OCI-LY1 (cell line): Measurements from ENCODE around the gene NOP16.

Source experiments
- H2AFZ ChIP-seq: fragments of 200-600 bp; sonication (generic), shearing (Covaris generic); 2 replicates; pipeline ENCODE4 v1.6.0; 2014; ENCODE audit warnings: antibody characterized with exemption, mild to moderate bottlenecking, low read length
- H3F3A ChIP-seq: fragments of 200-600 bp; sonication (generic), shearing (Covaris generic); 2 replicates; pipeline ENCODE4 v1.6.0; 2014; ENCODE audit warnings: mild to moderate bottlenecking, antibody characterized with exemption, low read length, moderate library complexity; ENCODE audit not compliant: insufficient read depth
- H3K27ac ChIP-seq: fragments of 200-600 bp; sonication (generic); 2 replicates; pipeline ENCODE4 v1.5.1; 2014; ENCODE audit warnings: low read length, mixed run types, mild to moderate bottlenecking, low read depth; ENCODE audit not compliant: poor library complexity, severe bottlenecking
- H3K27me3 ChIP-seq: fragments of 200-600 bp; sonication (generic); 2 replicates; pipeline ENCODE4 v1.6.0; 2014; ENCODE audit warnings: antibody characterized with exemption, mild to moderate bottlenecking, low read length, moderate library complexity; ENCODE audit not compliant: insufficient read depth
- H3K36me3 ChIP-seq: fragments of 200-600 bp; sonication (generic); 2 replicates; pipeline ENCODE4 v1.6.1; 2014; ENCODE audit warnings: mild to moderate bottlenecking, antibody characterized with exemption, low read length, moderate library complexity, mixed read lengths; ENCODE audit not compliant: insufficient read depth
- H3K4me1 ChIP-seq: fragments of 200-600 bp; sonication (generic); 2 replicates; pipeline ENCODE4 v1.5.1; 2014; ENCODE audit warnings: mild to moderate bottlenecking, low read length, moderate library complexity; ENCODE audit not compliant: insufficient read depth, severe bottlenecking
- H3K4me2 ChIP-seq: fragments of 200-600 bp; sonication (generic), shearing (Covaris generic); 2 replicates; pipeline ENCODE4 v1.6.1; 2014; ENCODE audit warnings: low read length
- H3K4me3 ChIP-seq: fragments of 200-600 bp; sonication (generic); 2 replicates; pipeline ENCODE4 v1.5.1; 2014; ENCODE audit warnings: low read length, low read depth, mild to moderate bottlenecking, mixed read lengths; ENCODE audit not compliant: poor library complexity, severe bottlenecking
- H3K79me2 ChIP-seq: fragments of 200-600 bp; shearing (Covaris generic); 2 replicates; pipeline ENCODE4 v1.6.1; 2016; ENCODE audit warnings: mixed run types, low read length, mixed read lengths; ENCODE audit not compliant: insufficient read depth
- H3K9ac ChIP-seq: fragments of 200-600 bp; sonication (generic), shearing (Covaris generic); 2 replicates; pipeline ENCODE4 v1.6.1; 2014; ENCODE audit warnings: mild to moderate bottlenecking, low read length, mixed read lengths
- H3K9me2 ChIP-seq: fragments of 200-600 bp; sonication (generic), shearing (Covaris generic); 2 replicates; pipeline ENCODE4 v1.6.1; 2014; ENCODE audit warnings: low read depth, mild to moderate bottlenecking, low read length, mixed read lengths
- H3K9me3 ChIP-seq: fragments of 200-600 bp; shearing (Covaris generic); 2 replicates; pipeline ENCODE4 v1.6.1; 2014; ENCODE audit warnings: low read length, mixed read lengths
- H4K20me1 ChIP-seq: fragments of 200-600 bp; sonication (generic), shearing (Covaris generic); 2 replicates; pipeline ENCODE4 v1.6.0; 2016; ENCODE audit warnings: mild to moderate bottlenecking, low read length; ENCODE audit not compliant: insufficient read depth
- CTCF ChIP-seq: fragments of 200-600 bp; sonication (generic), shearing (Covaris generic); IDR thresholded peaks from 2 replicates; pipeline ENCODE4 v1.5.1; 2017; ENCODE audit warnings: mild to moderate bottlenecking, antibody characterized with exemption, low read length, moderate library complexity, mixed read lengths
- EZH2 ChIP-seq: fragments of 200-600 bp; sonication (generic), shearing (Covaris generic); IDR thresholded peaks from 2 replicates; pipeline ENCODE4 v1.8.0; 2017; ENCODE audit warnings: borderline replicate concordance, mixed run types, mild to moderate bottlenecking, antibody characterized with exemption, low read length, moderate library complexity, mixed read lengths

NOP16 gene

DNA sequence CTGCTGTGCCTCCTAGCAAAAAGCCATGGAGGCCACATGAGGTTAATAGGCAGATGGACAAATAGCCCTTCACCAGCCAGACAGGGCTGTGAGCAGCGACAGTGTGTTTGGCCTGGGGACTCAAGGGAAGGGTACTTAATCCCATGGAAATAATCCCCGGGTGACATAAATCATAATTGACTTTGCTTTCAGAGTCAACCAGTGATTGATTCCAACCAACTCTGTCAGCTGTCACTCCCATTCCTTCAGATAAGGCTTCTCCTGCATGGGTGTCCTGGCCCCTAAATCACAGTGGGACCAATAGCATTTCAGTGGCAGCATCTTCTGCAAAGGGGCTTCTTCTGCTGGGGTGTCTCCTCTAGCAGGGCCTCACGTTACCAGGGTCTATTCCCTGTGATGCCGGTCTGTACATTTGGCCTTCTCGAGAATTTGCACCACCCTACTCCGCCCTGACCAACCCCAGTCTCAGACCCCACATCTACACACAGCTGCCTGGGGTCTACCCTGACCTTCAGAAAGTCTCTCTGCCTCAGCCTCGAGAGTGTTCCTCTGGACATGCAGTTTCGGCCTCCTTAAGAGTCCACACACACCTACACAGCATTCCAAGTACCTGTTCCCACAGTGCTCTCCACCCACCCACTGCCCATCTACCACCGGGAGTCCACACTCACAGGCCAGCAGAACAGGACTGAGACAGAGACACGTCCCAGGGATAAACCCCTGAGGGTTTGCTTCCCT is 24.3 kb upstream of the NOP16 start:
- Histone ChIP-seq H3K27ac (no peak overlapping the region), H3K9ac (no peak overlapping the region), H3K9me2 (no peaks in the 10 kb centered on the region), H3K27me3 (no peaks in the 10 kb centered on the region), H3K4me1 (peaks cover 21% of the 10 kb centered on the region), H3K4me3 (no peak overlapping the region), H3K79me2 (0 out of 2 replicates have a peak, but pooled peaks cover 5% of the 10 kb centered on the region), H3K4me2 (no peak overlapping the region), H4K20me1 (no peaks in the 10 kb centered on the region), H3K9me3 (no peaks in the 10 kb centered on the region), H2AFZ (no peak overlapping the region), H3K36me3 (peaks cover 11% of the 10 kb centered on the region; the same call in 1 of the 2 replicates), H3F3A (no peaks in the 10 kb centered on the region)
- no peak for TF ChIP-seq EZH2
- no peak for TF ChIP-seq CTCF

- Histone ChIP-seq H4K20me1 (no peaks in the 10 kb centered on the region), H3K36me3 (peaks cover 20% of the 10 kb centered on the region; the same call in 1 of the 2 replicates), H3K4me1 (peaks cover 22% of the 10 kb centered on the region), H3K79me2 (0 out of 2 replicates have a peak, but pooled peaks cover under 1% of the 10 kb centered on the region), H2AFZ (no peak overlapping the region), H3K4me2 (no peak overlapping the region), H3K27me3 (no peaks in the 10 kb centered on the region), H3K9me2 (no peaks in the 10 kb centered on the region), H3K9ac (no peak overlapping the region), H3K9me3 (no peaks in the 10 kb centered on the region), H3F3A (no peaks in the 10 kb centered on the region), H3K4me3 (no peak overlapping the region), H3K27ac (no peak overlapping the region)
- TF ChIP-seq CTCF: peak; percentile 48; the same call in 1 of the 2 replicates
- TF ChIP-seq EZH2: no peak
Measured at GRCh38 chr5:176410486-176411180, 22.2 kb upstream of the NOP16 start.

DNA sequence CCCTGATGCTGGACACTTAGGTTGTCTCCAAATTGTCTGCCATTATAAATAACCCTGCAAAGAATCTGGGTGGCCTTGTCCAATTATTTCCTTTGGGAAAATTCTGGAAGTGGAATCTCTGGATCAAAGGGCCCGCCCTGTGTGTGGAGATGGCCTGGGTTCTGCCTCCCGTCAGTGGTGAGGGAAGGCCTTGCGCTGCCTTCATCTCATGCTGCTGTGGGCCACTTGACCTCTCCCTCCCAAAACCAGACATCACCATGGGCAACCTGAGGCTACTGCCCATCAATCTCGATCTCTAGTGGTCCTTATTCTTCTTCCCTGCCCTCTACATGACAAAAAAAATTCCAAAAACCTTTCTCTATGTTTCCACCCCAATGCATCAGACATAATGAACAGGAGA is 21.4 kb upstream of the NOP16 start:
- peaks cover 13% of the 10 kb centered on the region for H3K4me1 ChIP-seq
- no peak overlapping the region for H3K4me2 ChIP-seq
- H3K36me3 ChIP-seq: peaks cover 20% of the 10 kb centered on the region; the same call in 1 of the 2 replicates
- H3K4me3 ChIP-seq: no peak overlapping the region
- no peaks in the 10 kb centered on the region for H3F3A ChIP-seq
- no peak overlapping the region for H2AFZ ChIP-seq
- H3K79me2 ChIP-seq: no peaks in the 10 kb centered on the region
- TF ChIP-seq CTCF: no peak
- no peak for TF ChIP-seq EZH2
- H3K9me2 ChIP-seq: no peaks in the 10 kb centered on the region
- no peaks in the 10 kb centered on the region for H4K20me1 ChIP-seq
- no peaks in the 10 kb centered on the region for H3K9me3 ChIP-seq
- H3K9ac ChIP-seq: no peak overlapping the region
- no peaks in the 10 kb centered on the region for H3K27me3 ChIP-seq
- H3K27ac ChIP-seq: no peak overlapping the region
